Measurements from ENCODE around the gene OR4D11.

Gene OR4D11

GRCh38 chr11:59548309-59548656 is 44.9 kb downstream of the OR4D11 start:
- DNase-seq (ENCODE audit: low read depth), result no peak

GRCh38 chr11:59550368-59550841 is 47.0 kb downstream of the OR4D11 start:
- DNase-seq (ENCODE audit: low read depth), result peak; percentile 74

DNA sequence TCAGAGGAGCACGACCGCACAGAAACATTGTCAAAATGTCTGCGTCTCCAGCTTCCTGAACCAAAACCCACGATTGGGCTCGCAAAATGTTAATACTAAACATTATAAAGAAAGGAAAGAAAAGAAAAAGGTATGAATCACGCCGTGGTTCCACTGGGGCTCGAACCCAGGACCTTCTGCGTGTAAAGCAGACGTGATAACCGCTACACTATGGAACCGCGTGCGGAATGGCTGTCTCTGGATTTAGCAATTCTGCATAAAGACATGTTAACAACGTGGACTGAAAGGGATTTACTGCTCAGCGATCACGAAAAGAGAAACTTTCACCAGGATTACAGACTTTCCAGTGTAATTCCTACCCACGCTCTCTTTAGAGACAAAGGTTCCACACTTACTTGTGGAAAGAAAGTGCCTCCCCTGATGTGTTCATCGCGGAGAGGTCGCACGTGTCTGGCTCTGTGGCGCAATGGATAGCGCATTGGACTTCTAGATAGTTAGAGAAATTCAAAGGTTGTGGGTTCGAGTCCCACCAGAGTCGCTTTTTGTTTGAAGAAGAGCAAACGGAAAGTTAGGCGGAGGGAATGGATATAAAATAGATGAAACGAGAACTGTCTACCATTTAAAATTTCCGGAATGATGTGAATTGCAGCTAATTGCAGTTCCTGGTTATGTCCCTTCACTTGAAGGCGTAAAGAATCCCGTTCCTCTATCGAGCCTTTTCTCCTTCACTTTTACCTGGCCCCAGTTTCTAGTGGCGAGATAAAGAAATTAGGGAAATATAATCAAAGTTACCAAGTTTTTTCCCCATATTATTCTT is 47.7 kb downstream of the OR4D11 start:
- peak; percentile 73 for DNase-seq (ENCODE audit: low read depth)

DNA sequence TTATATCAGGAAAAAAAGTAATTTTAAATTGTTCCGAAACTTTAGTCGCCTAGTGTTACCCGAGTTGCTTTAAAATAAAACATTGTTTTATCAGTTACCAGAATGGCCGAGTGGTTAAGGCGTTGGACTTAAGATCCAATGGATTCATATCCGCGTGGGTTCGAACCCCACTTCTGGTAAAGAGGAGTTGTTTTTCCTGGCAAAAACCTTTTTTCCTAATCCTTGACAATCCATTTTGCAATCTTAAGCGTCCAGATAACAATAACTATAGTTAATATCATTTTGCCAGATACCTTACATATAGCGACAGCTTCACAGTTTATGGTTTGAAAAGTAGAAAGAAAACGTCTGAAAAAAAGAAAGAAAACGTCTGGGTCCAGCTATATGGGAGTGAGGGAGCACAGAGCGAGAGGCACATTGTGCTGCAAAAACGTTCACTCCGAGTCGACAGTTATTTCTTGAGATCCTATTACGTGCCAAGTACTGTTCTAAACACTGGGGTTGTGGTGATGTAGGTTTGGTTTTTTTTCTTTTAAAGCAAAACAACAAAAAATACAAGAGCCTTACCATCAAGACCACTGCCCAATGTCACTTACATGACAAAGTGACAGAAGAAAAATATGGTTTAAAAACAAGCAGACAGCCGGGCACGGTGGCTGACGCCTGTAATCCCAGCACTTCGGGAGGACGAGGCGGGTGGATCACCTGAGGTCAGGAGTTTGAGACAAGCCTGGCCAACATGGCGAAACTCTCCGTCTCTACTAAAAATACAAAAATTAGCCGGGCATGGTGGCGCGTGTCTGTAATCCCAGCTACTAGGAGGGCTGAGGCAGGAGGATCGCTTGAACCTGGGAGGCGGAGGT is 48.5 kb downstream of the OR4D11 start:
- DNase-seq (ENCODE audit: low read depth), result no peak

- DNase-seq (ENCODE audit: low read depth), result no peak
Measured at GRCh38 chr11:59552844-59553243, 49.5 kb downstream of the OR4D11 start.

- no peak for DNase-seq (ENCODE audit: low read depth)
Measured at GRCh38 chr11:59553323-59553722, 49.9 kb downstream of the OR4D11 start.

All from T follicular helper cell (primary cell).